HG02588 (cell line): ENCODE data around the gene SAT1.
"Not testable (repeated sequence)": the region's sequence is repeated elsewhere in the genome, so short reads cannot be mapped to it uniquely, and the experiment has no call there.

ENCODE experiments used
- ATAC-seq: cut with Tn5 transposase; IDR thresholded peaks from one replicate; pipeline ENCODE4 v1.9.1; 2021; ENCODE audit warnings: mild to moderate bottlenecking, moderate library complexity; ENCODE audit not compliant: unreplicated experiment

The SAT1 gene

DNA sequence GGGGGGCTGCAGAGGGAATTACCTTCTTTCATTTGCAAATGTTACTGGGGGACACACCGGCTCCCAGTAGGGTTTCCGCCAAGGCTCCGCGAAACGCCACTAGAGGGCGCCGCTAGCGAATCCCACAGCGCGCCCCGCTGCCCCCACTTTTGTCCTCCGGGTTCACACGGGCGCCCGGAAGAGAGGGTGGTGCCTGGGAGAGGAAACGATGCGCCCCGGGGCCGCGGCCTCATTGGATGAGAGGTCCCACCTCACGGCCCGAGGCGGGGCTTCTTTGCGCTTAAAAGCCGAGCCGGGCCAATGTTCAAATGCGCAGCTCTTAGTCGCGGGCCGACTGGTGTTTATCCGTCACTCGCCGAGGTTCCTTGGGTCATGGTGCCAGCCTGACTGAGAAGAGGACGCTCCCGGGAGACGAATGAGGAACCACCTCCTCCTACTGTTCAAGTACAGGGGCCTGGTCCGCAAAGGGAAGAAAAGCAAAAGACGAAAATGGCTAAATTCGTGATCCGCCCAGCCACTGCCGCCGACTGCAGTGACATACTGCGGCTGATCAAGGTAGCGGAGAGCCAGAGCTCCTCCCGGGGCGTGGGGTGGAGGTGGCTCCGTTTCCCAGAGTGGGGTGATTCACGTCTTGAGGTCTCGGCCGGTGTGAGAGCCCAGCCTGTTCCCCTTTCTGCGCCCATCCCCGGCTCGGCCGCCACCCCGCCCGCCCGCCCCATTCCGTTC lies at the start of gene SAT1:
Gene SAT1, plus strand, starts transcription at position 311 of the 726 bp plus-strand sequence. Its CDS starts 179 bp downstream, at position 490.
- peak; percentile 87 for ATAC-seq

DNA sequence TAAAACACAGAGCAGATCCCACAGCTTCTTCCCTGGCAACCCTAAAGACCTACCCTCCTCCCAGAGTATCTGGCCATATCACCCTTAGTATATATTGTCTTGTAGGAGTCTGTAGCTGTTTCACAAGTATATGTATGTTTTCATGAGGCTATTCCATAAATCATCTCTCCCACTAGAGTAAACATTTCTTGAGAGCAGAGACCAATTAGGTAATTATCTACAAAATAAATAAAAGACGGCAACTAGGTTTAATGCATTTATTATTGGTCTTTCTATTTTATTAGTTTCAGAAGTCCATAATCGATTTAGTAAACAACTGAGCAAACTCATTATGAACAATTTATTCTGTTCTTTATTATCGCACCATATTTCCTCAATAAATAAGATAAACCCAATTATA lies 46.9 kb upstream of the SAT1 start:
- ATAC-seq = no peak

DNA sequence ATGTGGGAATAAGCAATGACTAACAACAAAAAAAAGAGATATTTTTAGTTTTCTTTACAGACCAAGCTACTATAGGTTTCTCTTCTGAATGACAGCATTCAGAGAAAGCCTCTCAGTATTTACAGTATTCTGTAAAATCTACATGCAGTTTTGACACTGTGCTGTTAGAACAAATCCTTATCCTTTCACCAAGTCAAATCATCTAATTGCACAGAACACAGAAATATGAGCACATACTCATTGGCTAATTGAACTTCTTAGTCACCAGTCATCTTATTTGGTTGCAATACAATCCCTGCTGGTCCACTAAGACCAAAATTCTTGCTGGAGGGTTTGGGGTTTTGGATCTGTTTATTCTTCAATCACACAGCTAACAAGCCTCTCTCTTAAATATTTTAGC lies 45.6 kb upstream of the SAT1 start:
- no peak for ATAC-seq

DNA sequence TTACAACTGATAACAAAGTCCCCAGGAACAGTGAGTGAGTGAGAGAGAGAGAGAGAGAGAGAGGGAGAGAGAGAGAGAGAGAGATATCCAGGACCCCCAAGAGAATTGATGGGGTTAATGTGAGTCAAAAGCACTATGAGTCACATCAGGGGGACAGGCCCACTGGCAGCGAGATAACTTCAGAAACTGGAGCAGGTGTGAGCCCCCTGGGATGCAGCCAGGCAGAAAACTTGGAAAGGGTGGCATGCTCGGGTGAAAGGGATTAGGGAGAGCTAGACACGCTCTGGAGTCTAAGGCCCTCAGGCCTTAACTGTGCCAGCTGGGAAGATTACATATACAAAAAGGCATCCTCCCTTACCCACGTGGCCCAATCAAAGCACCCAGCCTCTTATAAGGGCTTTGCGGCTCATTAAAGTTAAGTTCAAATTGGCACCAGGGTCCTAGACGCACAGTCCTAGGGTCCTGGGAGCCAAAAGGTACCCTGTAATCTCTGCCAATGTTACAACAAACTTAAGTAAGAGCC lies 40.7 kb upstream of the SAT1 start:
- no peak for ATAC-seq

DNA sequence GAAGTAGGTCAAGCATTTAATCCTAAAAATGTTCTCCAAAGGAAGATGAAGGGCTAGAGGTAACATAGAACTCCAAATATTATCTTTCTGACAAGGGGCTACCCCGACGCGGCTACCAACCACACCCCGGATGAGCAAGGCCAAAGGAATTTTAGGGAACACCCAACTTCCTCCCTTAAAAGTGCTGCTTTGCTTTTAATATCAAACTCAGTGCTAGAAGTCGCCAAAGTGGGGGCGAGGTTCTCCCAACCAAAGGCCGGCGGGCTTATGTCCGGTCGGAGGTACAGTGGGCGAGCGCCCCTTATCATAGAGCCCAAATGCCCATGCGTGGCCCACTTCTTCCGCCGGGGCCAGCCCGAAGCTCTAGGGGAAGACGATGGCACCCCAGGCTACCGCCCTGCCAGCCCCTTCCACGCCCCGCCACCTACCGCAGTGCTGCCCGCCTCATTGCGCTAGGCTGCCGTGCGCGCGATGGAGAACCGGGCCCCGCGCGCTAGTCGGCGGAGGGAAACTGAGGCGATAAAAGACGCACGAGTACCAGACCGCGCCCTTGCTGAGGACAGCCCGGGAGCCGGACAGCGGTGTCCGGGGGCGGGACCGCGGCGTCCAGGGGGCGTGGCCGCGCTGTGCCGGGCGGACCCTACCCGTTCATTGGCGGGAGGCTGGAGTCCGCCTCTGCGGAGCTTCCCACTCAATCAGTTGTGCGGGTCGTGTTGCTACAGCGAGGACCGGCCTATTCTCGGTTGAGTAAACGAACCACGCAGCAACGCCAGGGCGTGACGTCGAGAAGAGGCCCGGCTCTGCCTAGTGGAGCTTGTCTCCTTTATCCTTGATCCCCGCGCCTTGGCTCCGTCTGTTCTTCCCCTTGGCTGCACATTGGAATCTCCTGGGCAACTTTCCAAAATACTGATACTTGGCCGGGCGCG lies 40.0 kb upstream of the SAT1 start, which contains the start of gene ACOT9:
Gene ACOT9, minus strand, starts transcription at position 580 of the 926 bp plus-strand sequence. Its CDS starts 132 bp downstream, at position 448.
- peak; percentile 97 for ATAC-seq

DNA sequence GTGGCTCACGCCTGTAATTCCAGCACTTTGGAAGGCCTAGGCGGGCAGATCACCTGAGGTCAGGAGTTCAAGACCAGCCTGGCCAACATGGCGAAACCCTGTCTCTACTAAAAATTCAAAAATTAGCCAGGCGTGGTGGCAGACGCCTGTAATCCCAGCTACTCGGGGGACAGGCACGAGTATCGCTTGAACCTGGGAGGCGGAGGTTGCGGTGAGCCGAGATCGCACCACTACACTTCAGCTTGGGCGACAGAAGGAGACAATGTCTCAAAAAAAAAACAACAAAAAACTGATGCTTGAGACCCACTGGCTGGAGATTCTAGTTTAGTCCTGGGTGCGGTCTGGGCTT lies 39.4 kb upstream of the SAT1 start:
- ATAC-seq = not testable (repeated sequence)

DNA sequence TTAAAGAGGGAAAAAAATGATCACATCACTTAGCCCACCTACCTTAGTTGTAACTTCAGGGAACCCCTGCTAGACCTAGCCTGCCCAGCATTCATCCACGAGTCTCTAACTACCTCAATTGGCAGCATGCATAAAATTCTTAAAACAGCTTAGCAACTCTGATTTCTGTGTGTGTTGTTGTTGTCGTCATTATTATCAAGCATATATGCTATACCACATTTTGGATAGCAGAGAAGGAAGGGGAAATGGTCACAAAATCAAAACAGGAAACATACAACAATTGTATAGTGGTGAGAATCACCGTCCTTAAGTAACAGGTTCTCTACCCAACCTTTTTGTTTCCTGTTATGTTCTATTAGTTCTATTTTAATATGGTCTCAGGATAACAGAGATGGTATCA lies 37.2 kb upstream of the SAT1 start:
- no peak for ATAC-seq

DNA sequence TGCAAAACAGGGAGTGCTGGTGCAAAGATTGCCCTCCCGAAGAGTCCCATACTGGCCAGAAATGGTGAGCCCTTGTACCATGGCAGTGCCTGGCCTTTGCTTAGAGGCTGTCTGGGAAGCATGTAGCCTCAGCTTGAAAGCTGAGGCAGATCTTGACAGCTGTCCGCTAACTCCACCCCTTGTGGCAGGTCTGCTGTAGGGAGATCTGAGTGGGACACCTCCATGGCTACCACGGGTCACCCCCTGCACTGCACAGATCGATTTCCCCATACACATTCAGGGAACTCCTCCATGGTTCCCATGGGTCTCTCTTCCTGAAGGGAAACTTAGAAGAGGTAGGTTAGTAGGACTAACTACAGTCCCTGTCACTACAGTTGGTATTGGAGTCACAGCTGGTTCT lies 33.8 kb upstream of the SAT1 start:
- ATAC-seq = no peak

DNA sequence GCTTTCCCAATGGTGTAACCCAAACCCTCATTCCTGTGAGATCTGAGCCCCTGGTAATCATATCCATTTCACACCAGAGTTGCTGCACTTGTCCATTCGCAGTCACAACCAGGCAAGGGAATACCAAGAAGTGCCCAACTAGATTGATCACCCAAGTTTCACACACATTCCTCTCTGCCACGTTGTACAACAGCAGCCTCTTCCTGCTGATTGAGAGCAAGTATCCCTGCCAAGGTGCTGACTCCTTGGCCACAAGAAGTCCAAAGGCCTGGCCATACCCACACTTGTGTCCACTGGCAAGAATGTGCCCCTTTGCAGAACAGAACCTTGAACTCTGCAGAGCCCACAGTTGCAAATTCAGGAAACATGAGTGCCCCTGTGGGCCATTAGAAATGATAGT lies 33.4 kb upstream of the SAT1 start:
- ATAC-seq = no peak

DNA sequence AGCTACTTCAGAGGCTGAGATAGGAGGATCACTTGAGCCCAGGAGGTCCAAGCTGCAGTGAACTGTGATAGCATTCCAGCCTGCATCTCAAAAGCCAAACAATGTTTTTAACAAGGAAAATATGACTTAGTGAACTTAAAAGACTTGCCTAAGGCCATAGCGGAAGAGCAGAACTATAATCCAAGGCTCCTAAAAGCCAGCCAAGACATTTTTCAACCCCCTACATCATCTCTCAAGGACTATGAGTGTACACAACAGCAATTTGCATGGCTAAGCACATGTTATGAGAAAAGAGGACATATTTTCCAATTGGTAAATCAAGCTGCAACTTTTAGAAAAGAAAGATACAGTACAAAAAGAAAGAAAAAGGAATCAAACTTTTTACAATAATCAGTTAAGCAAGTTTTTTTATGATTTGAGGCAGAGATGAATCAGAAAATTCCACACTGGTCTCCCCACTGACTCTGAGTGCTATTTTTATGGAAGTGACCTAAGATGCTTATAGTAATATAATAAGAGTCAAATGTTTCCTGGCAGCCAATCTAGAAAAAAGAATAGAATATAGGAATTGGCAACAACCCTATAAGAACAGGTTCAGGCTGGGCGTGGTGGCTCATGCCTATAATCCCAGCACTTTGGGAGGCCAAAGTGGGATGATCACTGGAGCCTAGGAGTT lies 30.1 kb upstream of the SAT1 start:
- no peak for ATAC-seq

DNA sequence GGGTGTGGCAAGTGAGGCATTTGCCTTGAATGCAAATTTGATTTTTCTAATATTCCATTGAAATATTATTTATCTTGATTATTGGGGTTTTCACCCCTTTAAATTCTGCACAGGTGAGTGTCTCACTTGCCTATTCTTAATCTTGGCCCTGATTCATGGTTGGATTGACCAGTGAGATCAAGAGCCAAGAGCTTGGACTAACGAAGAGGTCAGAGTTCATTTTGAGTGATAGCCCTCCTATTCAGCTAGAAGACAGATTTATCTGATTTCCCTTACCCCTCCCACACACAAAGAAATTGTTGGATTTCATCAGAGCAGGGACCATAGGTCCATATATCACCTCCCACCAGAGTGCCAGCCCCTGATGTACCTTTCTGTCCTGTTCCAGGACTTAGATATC lies 28.3 kb upstream of the SAT1 start:
- ATAC-seq = no peak

DNA sequence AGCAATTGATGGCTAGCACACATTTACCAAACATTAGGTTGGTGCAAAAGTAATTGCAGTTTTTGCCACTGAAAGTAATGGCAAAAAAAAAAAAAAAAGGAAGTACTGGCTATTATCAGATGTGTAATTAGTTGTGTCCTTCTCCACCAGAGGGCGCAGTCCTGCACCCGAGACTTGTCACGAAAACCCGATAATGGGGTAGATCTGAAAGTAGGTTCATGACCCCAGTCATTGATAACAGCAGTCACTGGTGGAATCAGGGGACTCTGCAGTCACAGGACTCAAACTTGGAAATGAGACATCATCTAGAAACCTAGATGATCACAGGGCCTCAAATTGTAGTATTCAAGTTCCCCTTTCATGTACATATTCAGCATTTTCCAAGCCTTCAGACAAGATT lies 26.8 kb upstream of the SAT1 start:
- ATAC-seq = no peak

DNA sequence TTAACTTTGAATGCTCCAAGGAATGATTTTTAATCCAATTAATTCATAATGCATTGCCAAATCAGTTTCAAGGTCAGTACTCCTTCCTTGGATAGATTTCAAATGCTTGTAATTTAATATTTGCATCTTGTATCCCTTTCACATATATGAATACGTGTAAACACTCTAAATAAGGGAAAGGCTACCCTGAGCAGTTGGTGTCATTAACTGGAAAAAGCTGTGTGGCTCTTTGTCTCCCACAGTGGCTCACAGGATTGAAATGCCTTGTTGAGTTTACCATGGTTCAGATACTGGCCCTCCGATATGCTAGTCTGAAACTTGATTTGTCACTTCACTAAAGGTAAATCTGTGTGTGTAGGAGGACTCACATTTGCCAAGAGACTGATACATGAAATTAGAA lies 23.2 kb upstream of the SAT1 start:
- no peak for ATAC-seq

DNA sequence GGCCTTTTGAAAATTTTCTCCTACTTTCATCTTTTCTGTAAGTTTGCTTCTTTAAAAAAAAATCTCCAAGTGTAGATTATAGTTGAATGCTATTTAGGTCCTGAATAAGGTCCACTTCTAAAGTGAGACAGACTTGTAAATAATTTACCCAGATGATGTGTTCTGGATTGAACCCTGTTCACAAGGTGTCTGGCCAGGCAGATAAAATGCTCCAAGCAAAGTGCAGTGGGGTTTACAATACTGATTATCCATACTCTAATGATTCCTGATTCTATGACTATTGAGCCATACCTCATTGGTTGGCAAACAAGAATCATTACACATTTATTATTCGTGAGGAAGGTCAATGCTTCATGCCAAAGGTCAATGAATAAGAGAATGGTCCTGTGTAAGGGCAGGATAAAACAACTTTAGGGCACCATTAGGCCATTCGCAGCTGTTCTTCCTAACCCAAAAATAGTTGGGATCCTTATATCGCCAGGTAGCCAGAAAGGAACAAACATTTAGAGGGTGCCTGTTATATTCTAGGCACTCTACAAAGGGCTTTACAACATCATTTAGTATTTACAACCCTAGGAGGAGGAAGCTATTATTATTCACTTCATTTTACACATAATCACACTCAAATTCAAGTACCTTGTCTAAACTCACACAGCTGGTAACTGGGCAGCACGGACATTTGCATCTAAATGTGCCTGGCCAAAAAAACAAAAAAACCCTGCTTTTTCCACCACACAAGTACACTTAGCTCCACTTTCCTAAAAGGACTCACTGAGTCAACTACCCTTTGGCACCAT lies 18.6 kb upstream of the SAT1 start:
- ATAC-seq = no peak

DNA sequence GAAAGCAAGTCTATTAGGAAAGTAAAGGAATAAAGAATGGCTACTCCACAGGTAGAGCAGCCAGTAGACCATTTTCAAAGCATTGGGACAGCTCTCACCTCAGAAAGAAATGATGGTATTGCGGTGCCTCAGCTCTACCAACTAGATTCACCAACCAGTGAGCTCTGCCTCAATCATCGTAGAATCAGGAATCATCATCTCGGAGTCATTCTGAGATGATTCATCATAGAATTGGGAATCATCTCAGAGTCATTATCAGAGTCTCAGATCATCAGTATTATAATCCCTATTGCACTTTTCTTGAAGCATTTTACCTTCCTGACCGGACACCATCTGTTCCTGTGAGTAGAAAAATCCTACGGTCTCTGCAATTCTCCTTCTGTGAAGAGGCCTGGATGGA lies 17.5 kb upstream of the SAT1 start:
- ATAC-seq = no peak

DNA sequence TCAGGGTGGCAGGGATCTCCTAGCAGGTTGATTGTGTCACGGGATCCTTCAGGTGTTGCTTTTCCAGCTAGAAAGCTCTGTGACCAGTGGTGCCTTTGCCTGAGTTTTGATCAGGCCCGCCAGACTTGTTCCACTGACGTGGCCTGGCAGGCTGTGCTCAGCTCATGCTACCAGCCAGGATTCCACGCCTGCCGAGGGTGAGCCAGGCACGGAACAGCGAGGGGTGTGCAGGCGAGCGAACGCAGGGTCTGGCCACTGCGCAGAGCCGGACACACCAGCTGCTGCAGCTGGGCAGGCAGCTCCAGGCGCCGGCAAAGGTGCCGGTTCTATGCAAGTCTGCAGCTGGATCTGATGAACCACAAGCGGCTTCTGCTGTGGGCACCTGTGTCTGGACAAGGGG lies 17.1 kb upstream of the SAT1 start:
- ATAC-seq = no peak

DNA sequence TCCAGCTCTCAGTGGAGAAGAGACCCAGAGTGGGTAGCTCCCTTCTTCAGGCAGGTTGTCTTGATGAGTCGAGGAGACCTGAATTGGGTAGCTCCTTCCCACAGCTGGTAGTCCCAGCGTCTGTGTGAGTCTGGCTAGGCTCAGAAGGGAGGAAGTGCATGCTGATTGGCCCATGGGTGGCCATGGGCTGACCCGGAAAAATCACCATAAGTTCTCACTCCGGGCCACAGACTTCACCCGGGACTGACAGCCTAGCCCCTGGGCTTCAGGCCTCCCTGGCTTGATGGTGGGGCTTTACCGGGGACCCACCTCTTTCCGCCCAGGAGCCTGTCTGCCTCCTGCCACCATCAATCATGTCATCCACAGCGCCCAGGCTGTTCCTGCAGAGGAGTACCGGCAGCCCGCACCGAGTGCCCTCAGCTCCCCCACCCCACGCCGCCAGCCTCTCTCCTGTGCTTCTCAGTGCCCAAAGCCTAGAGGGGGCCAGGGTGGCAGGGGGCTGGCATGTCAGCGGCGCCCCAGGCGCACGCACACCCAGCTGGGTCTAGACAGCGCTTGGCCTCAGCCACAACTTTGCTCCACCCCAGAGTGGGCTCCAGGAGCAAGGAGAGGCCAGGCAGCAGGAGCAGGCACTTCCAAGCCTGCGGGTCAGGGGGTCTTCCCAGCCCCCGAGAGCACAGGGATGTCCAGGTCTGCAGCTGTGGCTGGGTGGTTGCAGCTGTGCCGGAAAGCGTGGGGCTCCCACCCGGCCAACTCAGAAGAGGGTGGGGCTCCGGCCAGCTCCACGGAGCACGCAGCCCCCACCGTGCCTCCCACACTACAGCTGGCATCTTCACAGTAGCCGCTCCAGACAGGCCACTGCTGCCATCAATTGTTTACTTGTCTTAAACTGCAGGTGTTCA lies 16.1 kb upstream of the SAT1 start:
- ATAC-seq = no peak

DNA sequence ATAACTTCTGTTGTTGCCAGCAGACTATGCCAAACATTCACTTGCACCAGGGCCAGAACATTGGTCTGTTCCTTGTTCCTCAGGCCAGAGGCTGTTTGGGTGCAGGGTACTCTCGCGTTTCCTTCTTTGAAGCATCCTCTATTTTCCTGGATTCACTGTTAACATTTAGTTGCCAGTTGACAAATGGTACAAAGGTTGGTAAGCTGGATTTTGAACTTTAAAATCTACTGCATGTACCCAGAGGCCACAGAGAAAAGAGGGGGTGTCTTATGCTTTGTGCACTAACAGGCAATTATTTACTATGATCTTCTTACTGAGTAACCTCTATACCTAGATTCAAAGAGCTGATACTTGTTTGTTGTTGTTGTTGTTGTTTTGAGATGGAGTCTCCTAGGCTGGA lies 12.8 kb upstream of the SAT1 start:
- no peak for ATAC-seq

DNA sequence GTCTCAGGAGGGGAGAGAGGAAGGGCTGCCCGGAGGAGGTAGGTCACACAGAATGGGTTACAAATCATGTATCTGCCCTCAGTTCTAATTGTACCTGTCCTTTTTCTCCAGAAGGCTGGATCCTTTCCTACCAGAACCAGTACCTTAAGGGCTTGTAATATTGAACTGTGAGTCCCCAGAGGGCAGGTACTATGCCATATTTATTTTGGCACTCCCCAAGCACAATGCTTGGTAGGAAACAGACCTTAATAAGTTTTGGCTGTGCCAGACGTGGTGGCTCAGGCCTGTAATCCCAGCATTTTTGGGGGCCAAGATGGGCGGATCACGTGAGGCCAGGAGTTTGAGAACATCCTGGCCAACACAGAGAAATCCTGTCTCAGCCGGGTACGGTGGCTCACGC lies 11.9 kb upstream of the SAT1 start:
- ATAC-seq = not testable (repeated sequence)
